K562 (cell line): ENCODE measurements around the gene CELSR1. TPM values are rescaled to one million over a fixed set of nuclear protein-coding genes. Genes with fewer than 3 reads are reported as not detected.

Experiments
- ATAC-seq: fragments of 200-7000 bp; cut with Tn5 transposase; 3 replicates; pipeline ENCODE4 v1.9.1; 2020; ENCODE audit warnings: moderate library complexity
- BruUV-seq: library from RNA; stranded (reverse); fragments of 400-500 nt; replicated peaks from 2 replicates; lab custom pipeline; 2021; lab: Mats Ljungman, UMichigan
- CTCF ChIA-PET: fragments of 300-600 bp; formaldehyde crosslinking; extraction: SDS; loops from one replicate; lab custom pipeline; 2021; ENCODE audit warnings: low intra/inter-chr PET ratio; lab: Yijun Ruan, JAX
- POLR2A ChIA-PET: fragments of 300-600, 350-650 bp; sonication (Branson Sonifier 250); formaldehyde crosslinking; extraction: SDS; loops from one replicate; lab custom pipeline; 2021; ENCODE audit warnings: antibody characterized with exemption, inconsistent platforms; lab: Yijun Ruan, JAX
- DNase-seq, 4 experiments: peaks; one replicate each; pipeline versions ENCODE4 v3.0.0 to v3.0.0-alpha.2; 2011 to 2018; ENCODE audit warnings: low spot score in 3 of 4, mixed read lengths in 3 of 4; ENCODE audit errors: extremely low read depth in 1 of 4
- FAIRE-seq: peaks from 2 replicates; lab custom pipeline; 2011; peaks lifted over from hg19 to GRCh38; lab: Jason Lieb, UNC
- H2AFZ ChIP-seq: 2 replicates; pipeline ENCODE4 v1.6.0; 2011; ENCODE audit warnings: low read depth, low read length, control low read depth, inconsistent platforms
- H3K27ac ChIP-seq: fragments of 200-600 bp; 3 replicates; pipeline ENCODE4 v1.8.0; 2011; ENCODE audit warnings: low read depth, mild to moderate bottlenecking, control low read depth, inconsistent platforms, low read length, moderate library complexity, mixed read lengths; ENCODE audit errors: extremely low read depth
- H3K27me3 ChIP-seq, 2 experiments: fragments of 300-600 bp in 1 of 2; 2 replicates in 1 of 2; 3 replicates in 1 of 2; pipeline versions ENCODE4 v1.6.0 to v1.8.0; 2011; ENCODE audit warnings: inconsistent platforms in 2 of 2, low read length in 2 of 2, mild to moderate bottlenecking in 1 of 2, mixed read lengths in 1 of 2, moderate library complexity in 1 of 2; ENCODE audit not compliant: control insufficient read depth in 2 of 2, insufficient read depth in 2 of 2
- H3K36me3 ChIP-seq: fragments of 300-600 bp; 3 replicates; pipeline ENCODE4 v1.8.0; 2011; ENCODE audit warnings: mild to moderate bottlenecking, low read length, inconsistent platforms; ENCODE audit not compliant: control insufficient read depth, insufficient read depth
- H3K4me1 ChIP-seq, 2 experiments: fragments of 200-600 bp in 1 of 2; replicated peaks in 1 of 2; 2 replicates in 1 of 2; 3 replicates in 1 of 2; pipeline versions ENCODE4 v1.5.1 to v1.8.0; 2011; ENCODE audit warnings: inconsistent platforms in 2 of 2, low read length in 2 of 2, mild to moderate bottlenecking in 1 of 2, mixed read lengths in 1 of 2, moderate library complexity in 1 of 2; ENCODE audit not compliant: control insufficient read depth in 2 of 2, insufficient read depth in 2 of 2
- H3K4me2 ChIP-seq: 2 replicates; pipeline ENCODE4 v1.6.1; 2011; ENCODE audit warnings: low read length, control low read depth, inconsistent platforms, mixed read lengths; ENCODE audit not compliant: insufficient read depth
- H3K4me3 ChIP-seq: fragments of 200-600 bp; sonication (generic), shearing (Covaris generic); 2 replicates; pipeline ENCODE4 v1.5.1; 2016; ENCODE audit warnings: control low read depth, inconsistent platforms
- H3K79me2 ChIP-seq: fragments of 200-600 bp; 3 replicates; pipeline ENCODE4 v1.8.0; 2011; ENCODE audit warnings: low read length, inconsistent platforms; ENCODE audit not compliant: control insufficient read depth, insufficient read depth
- H3K9ac ChIP-seq, 2 experiments: 2 replicates each; pipeline versions ENCODE4 v1.6.0 to v1.6.1; 2011; ENCODE audit warnings: low read depth in 2 of 2, low read length in 2 of 2, control low read depth in 1 of 2, inconsistent platforms in 1 of 2, mild to moderate bottlenecking in 1 of 2, mixed read lengths in 1 of 2; ENCODE audit not compliant: insufficient read depth in 1 of 2
- H3K9me1 ChIP-seq: one replicate; pipeline ENCODE4 v1.6.0; 2011; ENCODE audit warnings: inconsistent platforms, mild to moderate bottlenecking, low read length, moderate library complexity; ENCODE audit not compliant: control insufficient read depth, insufficient read depth
- H3K9me3 ChIP-seq: replicated peaks from 2 replicates; pipeline ENCODE4 v1.5.1; 2011; ENCODE audit warnings: low read depth, low read length, inconsistent platforms; ENCODE audit not compliant: control insufficient read depth, insufficient read depth
- H4K20me1 ChIP-seq: replicated peaks from 2 replicates; pipeline ENCODE4 v1.6.1; 2011; ENCODE audit warnings: low read length, inconsistent platforms, mixed read lengths; ENCODE audit not compliant: control insufficient read depth, insufficient read depth
- CBX1 ChIP-seq: sonication (generic); IDR thresholded peaks from 2 replicates; pipeline ENCODE4 v1.6.1; 2016; ENCODE audit warnings: antibody characterized with exemption, low read depth, mild to moderate bottlenecking
- CHD4 ChIP-seq: fragments of 200-600 bp; sonication (generic); IDR thresholded peaks from 3 replicates; pipeline ENCODE4 v1.6.1; 2012; ENCODE audit warnings: low read depth, mild to moderate bottlenecking, mixed read lengths, low read length, inconsistent platforms; ENCODE audit not compliant: insufficient read depth, insufficient replicate concordance, poor library complexity, severe bottlenecking
- ESRRA ChIP-seq: fragments of 450-650 bp; IDR thresholded peaks from 2 replicates; pipeline ENCODE4 v1.6.1; 2014; ENCODE audit warnings: low read depth, mild to moderate bottlenecking, moderate library complexity, borderline replicate concordance
- HINFP ChIP-seq: fragments of 450-650 bp; conservative IDR thresholded peaks from 2 replicates; pipeline ENCODE4 v1.6.1; 2016; ENCODE audit warnings: missing genetic modification characterization, low read depth, mild to moderate bottlenecking, control low read depth, missing compliant biosample characterization
- MTA3 ChIP-seq: fragments of 450-650 bp; formaldehyde crosslinking; IDR thresholded peaks from 2 replicates; pipeline ENCODE4 v1.6.1; 2017; ENCODE audit warnings: mild to moderate bottlenecking, borderline replicate concordance
- MYNN ChIP-seq, 2 experiments: sonication (generic); formaldehyde crosslinking in 1 of 2; IDR thresholded peaks; 2 replicates each; pipeline versions ENCODE4 v1.5.0 to v1.6.1; 2016 to 2020; ENCODE audit warnings: antibody characterized with exemption in 1 of 2, missing genetic modification reagents in 1 of 2
- NUFIP1 ChIP-seq: fragments of 450-650 bp; IDR thresholded peaks from 2 replicates; pipeline ENCODE4 v1.6.1; 2018; ENCODE audit not compliant: partially characterized antibody
- PHB ChIP-seq: fragments of 250-450 bp; sonication (Bioruptor Pico); IDR thresholded peaks from 2 replicates; pipeline ENCODE4 v1.5.0; 2021
- POLR2H ChIP-seq: IDR thresholded peaks from 2 replicates; pipeline ENCODE4 v1.6.1; 2016; ENCODE audit warnings: missing genetic modification characterization, low read depth, mild to moderate bottlenecking, control low read depth, missing compliant biosample characterization, moderate library complexity
- RAD21 ChIP-seq, 2 experiments: fragments of 250-450 bp in 1 of 2; fragments of 450-650 bp in 1 of 2; sonication (Bioruptor Pico) in 1 of 2; formaldehyde crosslinking in 1 of 2; IDR thresholded peaks in 1 of 2; conservative IDR thresholded peaks in 1 of 2; 2 replicates each; pipeline versions ENCODE4 v1.4.0 to v1.8.0; 2020 to 2022; ENCODE audit warnings: mild to moderate bottlenecking in 2 of 2, moderate library complexity in 1 of 2
- RBBP5 ChIP-seq: fragments of 200-600 bp; sonication (generic); IDR thresholded peaks from 2 replicates; pipeline ENCODE4 v1.6.1; 2012; ENCODE audit warnings: borderline replicate concordance, mild to moderate bottlenecking, low read length, control low read depth, inconsistent platforms; ENCODE audit not compliant: insufficient read depth, poor library complexity, severe bottlenecking
- RBM39 ChIP-seq: fragments of 200-400 bp; formaldehyde crosslinking; optimal IDR thresholded peaks from 2 replicates; pipeline ENCODE3; 2018; ENCODE audit warnings: low read depth, low read length
- WGBS: fragments of 100-300 bp; shearing (Covaris generic); methylation state at CpG from one replicate; pipeline ENCODE4 v1.1.6; 2016; ENCODE audit warnings: low coverage, mixed read lengths; ENCODE audit not compliant: insufficient coverage; ENCODE audit errors: missing lambda C conversion rate; 5-methylcytosine and 5-hydroxymethylcytosine counted together
- in situ Hi-C: fragments of 300-500 bp; cut with MboI; formaldehyde crosslinking; loops from 4 replicates; pipeline ENCODE4 v1.15.0; 2018; ENCODE audit warnings: inconsistent platforms, mixed read lengths
- intact Hi-C: fragments of 100-400 bp; cut with micrococcal nuclease; formaldehyde crosslinking; loops from 2 replicates; pipeline ENCODE4 v1.14.2; 2022
- polyA plus RNA-seq, 8 experiments: library from polyadenylated mRNA; depleted of rRNA in 4 of 8; stranded (reverse) in 5 of 8; unstranded in 3 of 8; fragments of >200 nt; fragmentation: Nextera tagmentation in 2 of 8; fragmentation: Illumina TruSeq in 1 of 8; extraction: Ambion mirVana in 2 of 8; extraction: Trizol in 1 of 8; gene quantifications; 2 replicates each; pipeline versions ENCODE4 v1.2.1 to v1.2.3, GENCODE V29; 2011 to 2014; ENCODE audit warnings: inconsistent platforms in 1 of 8, missing spikeins in 1 of 8
- total RNA-seq, 7 experiments: library from RNA; depleted of rRNA in 6 of 7; stranded (reverse); fragments of >200 nt in 6 of 7; fragmentation: Illumina TruSeq in 2 of 7; extraction: Trizol in 2 of 7; gene quantifications; 2 replicates each; pipeline versions ENCODE4 v1.2.1 to v1.2.3, GENCODE V29; 2011 to 2021; ENCODE audit warnings: low replicate concordance in 1 of 7

The CELSR1 gene
- total and polyA plus RNA-seq, 9 of the 15 experiments (the other 6 are each of a cell fraction or from before 2014, with no cell fraction given), result under 0.01 to 0.09 TPM; not detected in 7

- no peak overlapping the region for H3K4me3 ChIP-seq
- no peak overlapping the region for H2AFZ ChIP-seq
- FAIRE-seq (no peak), ATAC-seq (no peak), DNase-seq (no peak)
- intact Hi-C loops, result no loop called here
- H3K9me1 ChIP-seq, result no peaks in the 10 kb centered on the region
- no TSS peak for BruUV-seq
- H3K9me3 ChIP-seq, result no peaks in the 10 kb centered on the region
- under 1% methylated on average over 18 of the region's 18 CpGs for WGBS
- peaks cover 0 to 4% of the 10 kb centered on the region in 2 experiments; a peak in 1 of 5 replicates for H3K4me1 ChIP-seq
- H3K27ac ChIP-seq, result no peak overlapping the region
- H3K4me2 ChIP-seq, result no peak overlapping the region
- CTCF ChIA-PET, result no interaction called here
- in situ Hi-C loops, result no loop called here
- H3K36me3 ChIP-seq, result no peaks in the 10 kb centered on the region
- no peak overlapping the region for H3K9ac ChIP-seq
- peaks cover 13 to 66% of the 10 kb centered on the region in 2 experiments; a peak in 4 of 5 replicates for H3K27me3 ChIP-seq
- TF ChIP-seq CHD4 (no peak), MTA3 (no peak), ESRRA (no peak), RBBP5 (no peak), RAD21 (CRISPR knock-in tag; conservative IDR thresholded peaks at IDR 0.05 in 1 of 2, IDR thresholded peaks at IDR 0.05 in 1 of 2) (no peak), MYNN (IDR thresholded peaks at IDR 0.05) (no peak), MYNN (CRISPR knock-in tag; IDR thresholded peaks at IDR 0.05) (no peak), RBM39 (no peak), HINFP (no peak), PHB (CRISPR knock-in tag) (no peak), CBX1 (no peak), POLR2H (tag) (no peak), NUFIP1 (no peak)
- TF ChIP-seq, all 486 proteins: peak for 0
- no peaks in the 10 kb centered on the region for H4K20me1 ChIP-seq
- H3K79me2 ChIP-seq, result no peaks in the 10 kb centered on the region
- POLR2A ChIA-PET, result no interaction called here
Measured at GRCh38 chr22:46397514-46397913, 139.9 kb downstream of the CELSR1 start.
